Fibroblast of skin of right quadriceps (primary cell): ENCODE measurements around the gene BPHL.
"Not testable (repeated sequence)": the region's sequence is repeated elsewhere in the genome, so short reads cannot be mapped to it uniquely, and the experiment has no call there.

ENCODE experiments used
- DNase-seq: peaks from one replicate; pipeline ENCODE4 v3.0.0-alpha.2; 2013

The BPHL gene

DNA sequence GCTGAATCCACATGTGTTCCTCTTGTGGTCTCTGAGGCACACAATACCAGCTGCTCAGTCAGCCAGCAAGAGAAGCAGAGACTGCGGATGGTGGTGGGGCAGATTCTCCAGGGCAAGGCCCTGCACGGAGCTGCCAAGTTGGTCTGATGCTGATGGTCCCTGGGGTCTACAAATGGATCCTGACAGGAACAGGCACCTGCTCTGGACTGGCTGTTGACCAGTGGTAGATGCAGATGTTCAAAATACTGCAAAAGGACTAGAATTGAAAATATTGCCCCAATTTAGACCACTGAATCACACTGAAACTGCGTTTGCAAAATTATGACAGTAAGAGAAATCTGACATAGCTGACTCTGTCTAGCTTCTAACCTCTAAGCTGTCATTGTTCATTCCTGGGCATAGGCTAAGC, 68.5 kb downstream of the BPHL start:
- no peak for DNase-seq

DNA sequence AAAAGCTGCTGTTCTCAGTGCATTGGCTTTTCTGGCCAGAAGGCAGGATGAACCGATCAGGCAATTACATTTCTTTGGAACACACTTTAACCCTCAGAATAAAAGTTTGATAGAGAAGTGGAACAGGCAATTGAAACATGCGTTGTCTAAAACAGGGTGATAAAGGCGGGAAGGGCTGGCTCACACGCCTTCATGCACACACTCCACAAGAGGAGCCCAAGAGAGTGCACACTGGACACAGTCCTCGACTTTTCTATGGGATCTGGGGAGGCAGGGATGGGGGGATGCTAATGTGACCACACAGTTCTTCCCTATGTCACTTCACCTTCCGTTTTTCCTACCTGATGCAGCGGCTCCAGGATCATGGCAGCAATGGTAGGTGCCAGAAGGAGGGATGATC, 69.8 kb downstream of the BPHL start:
- no peak for DNase-seq

DNA sequence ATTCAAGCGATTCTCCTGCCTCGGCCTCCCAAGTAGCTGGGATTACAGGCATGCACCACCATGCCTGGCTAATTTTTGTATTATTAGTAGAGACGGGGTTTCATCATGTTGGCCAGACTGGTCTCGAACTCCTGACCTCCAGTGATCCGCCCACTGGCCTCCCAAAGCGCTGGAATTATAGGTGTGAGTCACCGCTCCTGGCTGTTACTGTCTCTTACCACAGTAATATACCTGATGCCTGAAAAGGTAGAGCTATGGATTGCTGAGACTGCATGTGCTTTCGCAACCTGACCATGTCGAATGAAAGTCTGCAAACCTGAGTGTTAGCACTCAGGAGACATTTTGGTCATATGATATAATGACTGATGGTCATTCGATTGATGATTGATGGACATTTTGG, 70.7 kb downstream of the BPHL start:
- DNase-seq = not testable (repeated sequence)

DNA sequence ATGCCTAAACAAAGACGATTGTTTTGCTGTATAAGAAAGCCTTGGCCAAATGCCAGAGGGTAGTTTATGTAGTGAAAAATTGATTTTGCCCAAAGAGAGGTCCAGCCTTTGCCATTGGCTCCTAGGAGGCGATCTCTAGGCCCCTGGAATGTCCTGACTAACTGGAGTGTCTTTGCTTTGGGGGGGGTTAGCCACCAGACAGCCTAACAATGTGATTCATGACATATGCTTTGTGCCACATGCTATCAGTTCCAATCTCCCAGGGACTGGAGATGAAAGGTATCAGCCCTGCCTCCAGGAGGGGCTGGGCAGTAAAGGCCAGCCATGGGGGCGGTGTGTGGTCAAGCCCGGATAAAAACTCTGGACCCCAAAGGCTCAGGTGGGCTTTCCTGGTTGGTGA, 71.5 kb downstream of the BPHL start:
- DNase-seq = no peak

DNA sequence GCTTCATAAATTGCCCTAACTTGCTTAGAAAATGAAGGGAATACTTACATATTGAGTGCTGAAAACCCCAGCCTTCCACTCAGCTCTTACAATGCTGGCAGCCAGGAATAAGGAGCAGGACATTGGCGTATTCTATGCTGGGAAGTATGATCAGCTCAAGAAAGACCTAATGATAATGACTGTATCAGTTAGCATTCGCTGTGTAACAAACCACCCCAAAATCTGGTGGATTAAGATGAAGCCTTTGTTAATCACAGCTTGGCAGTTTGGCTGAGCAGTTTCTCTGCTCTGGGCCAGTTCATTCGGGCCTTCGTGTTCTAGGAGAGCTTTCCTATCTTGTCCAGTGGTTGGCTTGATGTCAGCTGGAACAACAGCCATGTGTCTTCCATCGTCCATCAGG, 72.3 kb downstream of the BPHL start:
- DNase-seq = no peak

DNA sequence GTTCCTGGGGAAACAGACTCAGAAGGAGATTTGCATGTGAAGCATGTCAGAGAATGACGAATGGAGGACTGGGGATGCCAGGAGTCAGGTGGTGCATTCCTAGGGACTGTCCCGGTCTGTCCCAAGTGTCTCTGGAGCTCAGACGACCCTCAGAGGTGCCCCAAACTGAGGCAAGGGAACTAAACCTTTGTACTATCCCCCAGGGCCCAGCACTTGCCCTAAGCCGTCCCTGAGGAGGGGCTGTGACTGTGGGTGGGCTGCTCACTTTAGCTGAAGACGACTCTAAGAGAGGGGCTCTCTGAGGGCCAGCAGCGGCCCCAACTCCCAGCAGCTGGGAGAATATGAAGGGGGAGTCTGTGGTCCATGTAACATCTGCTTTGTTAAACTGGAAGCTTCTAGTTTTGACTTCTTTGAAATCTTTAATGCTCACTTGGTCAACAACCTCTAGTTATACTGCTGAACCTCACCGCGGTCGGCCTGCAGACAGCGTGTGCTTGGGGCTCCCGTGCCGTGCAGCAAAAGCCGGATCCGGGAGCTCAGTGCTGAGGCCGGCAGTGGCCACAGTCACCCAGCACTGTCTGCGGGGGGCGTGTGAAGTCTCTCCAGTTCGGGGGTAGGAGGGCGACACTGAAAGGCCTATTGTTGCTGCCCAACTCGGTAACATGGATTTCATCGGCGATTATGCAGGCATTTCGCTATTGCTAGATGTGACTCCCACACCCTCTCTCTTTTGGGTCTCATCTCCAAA, 74.8 kb downstream of the BPHL start:
- no peak for DNase-seq

DNA sequence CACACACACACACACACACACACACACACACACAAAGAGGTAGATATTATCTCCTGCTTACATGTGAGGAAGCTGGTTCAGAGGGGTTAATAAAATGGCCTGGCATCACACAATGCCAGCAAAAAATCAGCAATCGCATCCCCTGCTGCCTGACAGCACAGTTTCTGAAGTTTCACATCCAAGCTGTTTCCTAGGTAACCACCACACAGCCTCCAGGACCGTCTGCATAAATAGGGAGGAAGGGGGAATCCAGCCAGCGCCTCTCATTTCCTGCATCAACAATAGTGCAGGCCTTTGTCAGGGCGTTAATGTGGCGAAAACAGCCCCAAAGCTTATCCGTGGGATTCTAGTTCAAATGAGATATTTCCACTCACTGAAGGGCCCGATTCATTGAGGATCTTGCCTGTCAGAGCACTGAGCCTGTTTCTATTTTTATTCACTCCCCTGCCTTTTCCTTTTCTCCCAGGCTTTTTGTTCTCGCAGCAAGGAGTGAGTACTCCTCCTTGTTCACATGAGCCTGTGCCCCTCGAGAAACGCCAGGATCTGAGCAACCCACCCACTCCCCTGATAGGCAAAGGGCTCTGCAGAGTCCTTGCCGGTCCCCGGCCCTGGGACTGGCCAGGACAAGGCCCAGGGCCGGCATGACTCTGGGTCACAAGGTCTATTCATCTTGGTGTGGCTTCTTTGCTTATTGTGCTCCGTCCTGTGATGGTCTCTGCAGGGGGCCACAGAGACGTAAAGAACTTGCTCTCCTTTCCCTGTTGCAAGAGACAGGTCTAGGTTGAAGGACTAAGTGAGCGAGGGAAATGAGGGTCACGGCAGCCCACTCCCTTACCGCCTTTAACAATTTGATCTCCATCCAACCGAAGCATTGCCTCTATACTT, 76.3 kb downstream of the BPHL start:
- DNase-seq = peak; percentile 37

DNA sequence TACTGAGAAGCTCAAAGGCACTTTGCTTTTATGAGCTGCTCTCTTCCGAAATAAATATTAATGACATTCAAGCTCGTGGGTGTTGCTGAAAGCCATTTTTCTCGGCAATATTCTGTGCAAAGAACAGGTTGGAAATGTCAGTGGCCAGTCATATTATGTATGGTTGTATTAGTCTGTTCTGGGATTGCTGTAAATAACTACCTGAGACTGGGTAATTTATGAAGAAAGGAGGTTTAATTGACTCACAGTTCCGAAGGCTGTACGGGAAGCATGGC, 76.8 kb downstream of the BPHL start:
- DNase-seq = no peak

DNA sequence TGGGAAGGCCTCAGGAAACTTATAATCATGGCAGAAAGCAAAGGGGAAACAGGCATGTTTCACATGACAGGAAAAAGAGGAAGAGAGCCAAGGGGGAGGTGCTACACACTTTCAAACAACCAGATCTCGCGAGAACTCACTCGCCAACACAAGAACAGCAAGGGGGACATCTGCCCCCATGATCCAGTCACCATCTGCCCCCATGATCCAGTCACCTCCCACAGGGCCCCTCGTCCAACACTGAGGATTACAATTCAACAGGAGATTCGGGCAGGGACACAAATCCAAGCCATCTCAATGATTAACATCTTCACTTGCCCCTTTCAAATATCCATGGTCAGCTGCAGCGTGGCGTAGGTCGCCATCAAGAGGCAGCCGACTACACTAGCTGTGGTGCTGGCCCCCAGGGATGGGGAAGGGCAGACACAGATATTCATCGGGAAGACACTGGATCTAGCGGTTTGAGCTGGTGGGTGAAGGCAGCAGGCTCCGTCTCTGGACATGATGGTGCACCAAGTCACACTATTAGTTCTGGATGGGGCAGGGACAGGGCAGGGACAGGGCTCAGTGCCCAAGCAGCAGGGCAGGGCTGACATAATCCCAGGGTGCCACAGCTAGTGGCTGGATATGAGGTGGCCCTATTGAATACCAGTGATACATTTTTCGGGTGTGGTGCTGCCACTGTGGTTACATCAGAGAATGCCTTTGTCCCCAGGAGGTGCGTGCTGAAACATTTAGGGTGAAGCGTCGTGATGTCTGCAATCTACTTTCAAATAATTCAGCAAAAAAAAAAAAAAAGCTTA, 77.4 kb downstream of the BPHL start:
- no peak for DNase-seq

DNA sequence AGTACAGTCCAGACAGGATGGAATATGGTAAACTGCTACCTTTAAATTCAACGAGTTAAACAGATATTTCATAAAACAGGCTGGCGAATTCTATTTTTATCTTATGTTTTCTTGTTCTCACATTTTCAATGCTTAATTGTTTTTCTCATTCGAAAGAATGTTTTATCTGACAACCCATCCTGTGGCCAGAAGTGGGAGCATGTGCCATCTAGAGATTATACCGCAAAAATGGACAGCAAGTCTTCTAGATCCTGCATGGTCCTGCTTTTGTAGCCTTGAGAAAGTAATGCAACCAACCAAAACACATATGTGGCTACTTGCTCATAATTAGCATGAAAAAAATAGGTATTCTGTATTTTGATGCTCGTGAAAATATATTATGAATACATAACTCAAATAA, 78.3 kb downstream of the BPHL start:
- DNase-seq = no peak

DNA sequence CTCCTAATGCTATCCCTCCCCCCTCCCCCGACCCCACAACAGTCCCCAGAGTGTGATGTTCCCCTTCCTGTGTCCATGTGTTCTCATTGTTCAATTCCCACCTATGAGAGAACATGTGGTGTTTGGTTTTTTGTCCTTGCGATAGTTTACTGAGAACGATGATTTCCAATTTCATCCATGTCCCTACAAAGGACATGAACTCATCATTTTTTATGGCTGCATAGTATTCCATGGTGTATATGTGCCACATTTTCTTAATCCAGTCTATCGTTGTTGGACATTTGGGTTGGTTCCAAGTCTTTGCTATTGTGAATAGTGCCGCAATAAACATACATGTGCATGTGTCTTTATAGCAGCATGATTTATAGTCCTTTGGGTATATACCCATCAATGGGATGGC, 79.2 kb downstream of the BPHL start:
- not testable (repeated sequence) for DNase-seq

DNA sequence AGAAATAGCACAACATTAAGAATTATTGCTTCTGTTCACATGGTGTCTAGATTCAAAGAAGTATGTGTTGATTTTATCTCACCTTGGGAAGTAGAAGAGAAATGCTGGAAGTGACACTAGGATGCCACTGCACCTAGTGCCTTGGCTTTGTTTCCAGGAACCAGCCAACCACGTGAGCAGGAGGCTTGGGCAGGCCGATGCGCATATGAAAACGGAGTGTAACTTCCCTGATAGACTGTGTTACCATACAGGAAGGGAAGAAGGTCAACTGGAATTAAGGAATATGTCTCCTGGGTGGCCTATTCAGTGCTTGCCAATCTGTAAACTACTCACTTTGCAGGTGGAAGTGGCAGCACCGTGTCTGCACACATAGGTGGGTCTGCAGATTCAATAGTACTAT, 80.9 kb downstream of the BPHL start:
- no peak for DNase-seq

DNA sequence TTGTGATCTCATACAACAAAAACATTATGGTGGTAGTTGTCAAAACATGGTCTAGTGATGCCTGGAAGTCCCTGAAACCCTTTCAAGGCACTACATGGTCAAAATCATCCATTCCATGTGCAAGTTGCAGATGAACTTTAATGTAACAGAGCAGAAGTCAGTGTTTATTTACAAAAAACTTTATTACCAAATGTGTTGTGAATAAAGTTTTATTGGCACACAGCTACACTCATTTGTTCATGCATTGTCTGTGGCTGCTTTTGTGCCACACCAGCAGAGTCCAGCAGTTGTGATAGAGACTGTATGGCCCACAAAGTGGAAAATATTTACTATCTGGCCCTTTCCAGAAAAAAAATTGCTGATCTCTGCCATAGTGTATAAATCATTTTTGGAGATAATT, 82.2 kb downstream of the BPHL start:
- no peak for DNase-seq

DNA sequence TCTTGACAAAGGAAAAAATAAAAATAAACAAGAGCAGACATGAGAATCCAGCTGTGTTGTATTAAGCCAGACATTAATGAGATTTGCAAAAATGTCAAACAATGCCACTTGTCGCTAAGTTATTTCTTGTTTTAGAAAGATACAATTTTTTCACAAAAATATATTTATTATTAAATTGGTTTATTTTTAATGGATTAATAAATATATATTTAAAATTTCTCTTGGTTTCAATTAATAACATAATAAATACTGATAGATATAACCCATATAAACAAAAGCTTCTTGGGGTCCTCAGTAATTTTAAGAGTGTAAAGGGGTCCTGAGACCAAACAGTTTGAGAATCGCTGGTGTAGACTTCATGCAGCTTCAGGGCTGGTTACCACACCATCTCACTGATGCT, 82.9 kb downstream of the BPHL start:
- no peak for DNase-seq
